Endometrial microvascular endothelial cells (primary cell): ENCODE results near the gene ZBTB17. TPM values are rescaled to one million over a fixed set of nuclear protein-coding genes. Genes with fewer than 3 reads are reported as not detected.
"Not testable (repeated sequence)": the region's sequence is repeated elsewhere in the genome, so short reads cannot be mapped to it uniquely, and the experiment has no call there.

Source experiments
- in situ Hi-C: cut with HindIII; loops from 2 replicates; pipeline ENCODE4 v1.10.0; 2017; ENCODE audit warnings: low sequenced_read_pairs, low pct_unique_long_range_greater_than_20kb; ENCODE audit errors: inconsistent ontology term
- total RNA-seq: library from RNA; depleted of rRNA; stranded (reverse); fragments of >200 nt; gene quantifications from one replicate; pipeline ENCODE4 v1.2.3, GENCODE V29; 2015; ENCODE audit errors: inconsistent ontology term

ZBTB17 gene
- total RNA-seq, 1 donor from 2014 or later = 26.5 TPM

- in situ Hi-C loops = no loop called here
Measured at GRCh38 chr1:15992582-15993500, 16.9 kb upstream of the ZBTB17 start.

DNA sequence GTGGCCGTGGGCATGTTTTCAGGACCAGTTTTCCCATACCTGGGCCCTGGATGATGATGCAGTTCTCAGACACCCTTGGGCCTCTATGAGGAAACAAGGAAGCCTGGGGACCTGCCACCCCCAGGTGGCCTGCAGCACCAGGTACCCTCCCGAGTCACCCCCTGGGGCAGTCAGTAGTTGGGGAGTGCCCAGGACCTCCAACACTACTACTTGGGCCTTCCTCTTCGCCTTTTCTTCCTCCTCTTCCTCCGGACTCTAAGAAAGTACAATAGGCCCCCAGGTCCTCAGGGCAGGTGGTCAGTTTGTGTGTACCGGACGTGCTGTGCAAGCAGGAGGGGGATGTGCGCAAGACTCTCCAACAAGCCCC lies 16.3 kb upstream of the ZBTB17 start:
- in situ Hi-C loops = no loop called here

- in situ Hi-C loops = no loop called here
Measured at GRCh38 chr1:15991427-15992186, 15.7 kb upstream of the ZBTB17 start.

- in situ Hi-C loops = no loop called here
Measured at GRCh38 chr1:15989776-15990175, 13.9 kb upstream of the ZBTB17 start.

DNA sequence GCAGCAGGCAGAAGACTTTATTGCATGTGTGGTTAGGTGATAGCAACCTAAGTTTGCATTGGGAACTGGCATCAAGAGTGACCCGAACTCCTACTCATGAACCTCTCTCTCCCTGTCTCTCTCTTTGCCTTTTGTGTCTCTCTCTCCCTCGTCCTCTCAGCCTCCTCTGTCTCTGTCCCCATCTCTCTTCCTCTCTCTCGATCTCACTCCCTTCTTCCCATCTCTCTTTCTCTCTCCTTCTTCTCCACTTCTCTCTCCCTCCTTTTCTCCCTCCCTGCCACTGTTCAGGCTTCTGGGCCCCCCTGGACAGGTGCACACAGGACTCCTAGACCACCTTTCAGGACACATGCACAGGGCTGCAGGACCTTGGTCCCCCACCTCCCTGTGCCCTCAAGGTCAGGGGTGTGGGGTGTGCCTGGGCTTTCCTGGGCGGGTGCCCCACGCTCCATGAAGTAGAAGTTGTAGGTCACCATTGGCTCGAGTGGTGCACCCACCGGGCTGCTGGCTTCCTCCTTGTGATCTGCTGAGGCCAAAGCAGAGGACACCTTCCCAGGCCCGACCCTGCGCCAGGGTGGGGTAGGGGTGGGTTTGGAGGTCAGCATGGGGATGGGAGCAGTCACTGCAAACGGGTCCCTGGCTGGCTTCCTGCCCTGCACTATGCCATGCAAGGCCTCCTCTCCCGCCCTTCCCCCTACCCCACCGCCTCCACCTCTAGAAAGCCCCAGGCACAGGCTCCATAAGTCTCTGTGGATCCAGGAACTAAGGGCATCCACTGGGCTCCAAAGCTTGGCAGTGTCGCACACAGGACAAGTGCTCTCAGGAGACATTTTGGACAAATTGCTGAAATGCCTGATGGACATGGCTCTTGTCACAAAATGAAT lies 13.2 kb upstream of the ZBTB17 start:
- in situ Hi-C loops = no loop called here

GRCh38 chr1:15985611-15986297 lies 9.9 kb upstream of the ZBTB17 start:
- in situ Hi-C loops = no loop called here

GRCh38 chr1:15983275-15983674 lies 7.4 kb upstream of the ZBTB17 start:
- in situ Hi-C loops = no loop called here

DNA sequence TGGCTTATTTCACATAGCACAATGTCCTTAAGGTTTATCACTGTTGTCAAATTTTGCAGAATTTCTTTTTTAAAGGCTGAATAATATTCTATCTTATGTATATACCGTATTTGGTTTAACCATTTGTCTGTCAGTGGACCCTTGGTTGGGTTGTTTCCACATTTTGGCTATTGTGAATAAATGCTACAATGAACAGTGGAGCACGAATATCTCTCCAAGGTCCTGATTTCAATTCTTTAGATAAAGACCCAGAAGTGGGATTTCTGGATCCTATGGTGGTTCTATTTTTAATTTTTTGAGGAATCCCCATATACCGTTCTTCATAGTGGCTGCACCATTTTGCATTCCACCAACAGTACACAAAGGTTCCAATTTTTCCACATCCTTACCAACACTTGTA lies 5.8 kb upstream of the ZBTB17 start:
- in situ Hi-C loops = no loop called here

DNA sequence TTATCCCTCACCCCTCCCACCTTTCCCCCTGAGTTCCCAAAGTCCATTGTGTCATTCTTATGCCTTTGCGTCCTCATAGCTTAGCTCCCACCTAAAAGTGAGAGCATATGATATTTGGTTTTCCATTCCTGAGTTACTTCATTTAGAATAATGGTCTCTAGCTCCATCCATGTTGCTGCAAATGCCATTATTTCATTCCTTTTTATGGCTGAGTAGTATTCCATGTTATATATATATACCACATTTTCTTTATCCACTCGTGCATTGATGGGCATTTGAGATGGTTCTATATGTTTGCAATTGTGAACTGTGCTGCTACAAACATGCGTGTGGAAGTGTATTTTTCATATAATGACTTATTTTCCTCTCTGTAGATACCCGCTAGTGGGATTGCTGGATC lies 2.0 kb upstream of the ZBTB17 start:
- in situ Hi-C loops = not testable (repeated sequence)

DNA sequence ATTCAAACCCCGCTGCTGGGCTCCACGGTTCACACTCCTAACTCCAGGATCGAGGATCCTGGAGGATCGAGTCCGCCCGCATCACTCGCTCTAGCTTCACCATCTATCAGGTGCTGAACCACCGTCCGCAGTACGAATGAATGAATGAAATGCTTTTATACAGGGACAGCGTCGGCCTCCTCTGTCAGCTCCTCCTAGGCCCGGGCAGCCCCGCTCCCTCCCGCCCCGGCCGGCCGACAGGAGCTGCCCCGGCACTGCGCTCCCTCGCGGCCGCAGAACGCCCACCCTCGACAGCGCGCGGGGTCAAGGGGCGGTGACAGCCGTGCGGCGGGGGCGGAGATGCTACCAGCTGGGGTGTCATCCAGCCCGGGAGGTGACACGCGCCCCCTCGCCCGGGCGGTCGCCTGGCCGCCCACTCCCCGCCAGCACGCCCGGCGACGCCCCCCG lies 520 bp downstream of the ZBTB17 start:
- in situ Hi-C loops = no loop called here

GRCh38 chr1:15974855-15975254 lies 1.0 kb downstream of the ZBTB17 start:
- in situ Hi-C loops = no loop called here

DNA sequence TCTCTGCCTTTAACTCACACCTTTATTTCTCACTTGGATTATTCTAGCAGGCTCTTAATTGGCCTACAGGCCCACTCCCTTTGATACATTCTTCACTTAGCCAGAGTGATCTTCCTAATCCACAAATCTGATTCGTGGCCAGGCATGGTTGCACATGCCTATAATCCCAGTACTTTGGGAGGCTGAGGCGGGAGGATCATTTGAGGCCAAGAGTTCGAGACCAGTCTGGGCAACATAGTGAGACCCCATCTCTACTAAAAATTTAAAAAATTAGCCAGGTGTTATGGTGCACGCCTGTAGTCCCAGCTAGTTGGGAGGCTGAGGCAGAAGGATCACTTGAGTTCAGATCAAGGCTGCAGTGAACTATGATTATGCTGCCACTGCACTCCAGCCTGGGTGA lies 2.1 kb downstream of the ZBTB17 start:
- in situ Hi-C loops = no loop called here

DNA sequence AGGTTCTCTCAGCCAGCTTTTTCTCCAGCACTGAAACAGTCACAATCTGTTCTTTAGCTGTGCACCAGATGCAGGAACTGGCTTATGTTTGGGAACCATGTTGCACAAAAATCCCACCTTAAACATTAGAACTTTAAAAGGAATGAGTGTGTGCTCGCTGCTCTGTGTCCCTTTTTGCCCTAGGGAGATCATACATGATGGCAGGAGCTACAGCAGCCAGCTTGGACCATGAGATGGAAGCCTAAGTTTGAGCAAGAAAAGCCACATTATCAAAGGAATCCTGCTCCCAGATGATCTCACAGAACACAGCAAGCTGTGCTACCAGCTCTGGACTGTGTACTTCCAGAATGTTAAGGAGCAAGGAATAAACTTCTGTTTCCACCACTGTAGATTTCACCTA lies 3.5 kb downstream of the ZBTB17 start:
- in situ Hi-C loops = no loop called here

DNA sequence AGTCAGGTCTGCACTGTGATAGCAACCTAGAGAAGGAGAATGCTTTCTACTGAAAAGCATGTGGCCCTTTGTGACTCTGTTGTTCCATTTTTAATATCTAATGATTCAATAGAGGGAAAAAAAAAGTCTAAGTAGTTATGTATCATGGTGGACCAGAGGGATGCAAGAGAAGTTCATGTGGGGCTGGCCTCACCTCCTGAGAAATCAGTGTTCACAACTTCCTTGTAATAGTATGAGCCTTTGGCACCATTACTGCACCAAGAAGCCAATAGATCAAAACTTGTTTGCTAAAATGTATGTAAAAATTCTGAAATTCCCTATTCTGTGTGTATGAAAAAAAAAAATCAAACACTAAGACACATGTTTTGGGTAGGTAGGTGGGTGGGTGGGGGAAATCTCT lies 5.0 kb downstream of the ZBTB17 start:
- in situ Hi-C loops = no loop called here

DNA sequence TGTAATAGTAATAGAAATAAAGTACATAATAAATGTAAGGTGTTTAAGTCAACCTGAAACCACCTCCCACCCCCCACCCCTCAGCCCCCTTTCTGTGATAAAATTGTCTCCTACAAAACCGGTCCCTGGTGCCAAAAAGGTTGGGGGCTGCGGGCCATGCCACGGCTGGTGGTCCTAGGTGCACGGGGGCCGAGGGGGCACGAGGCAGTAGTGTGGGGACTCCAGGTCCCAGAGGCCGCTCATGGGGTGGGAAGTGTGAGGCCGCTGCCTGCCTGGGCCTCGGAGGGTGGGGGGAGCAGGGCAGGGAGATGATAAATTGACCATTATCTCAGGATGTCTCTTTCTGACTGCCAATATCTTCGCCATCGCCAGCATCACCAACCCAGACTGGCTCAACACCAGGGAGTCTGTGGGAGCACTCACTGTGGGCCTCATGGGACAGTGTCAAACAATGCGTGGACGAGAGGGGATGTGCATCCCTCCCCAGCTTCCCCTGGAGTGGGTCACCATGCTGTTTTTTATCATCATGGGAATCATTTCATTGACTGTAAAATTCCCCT lies 6.5 kb downstream of the ZBTB17 start:
- in situ Hi-C loops = no loop called here

- in situ Hi-C loops = no loop called here
Measured at GRCh38 chr1:15968172-15968571, 7.7 kb downstream of the ZBTB17 start.

DNA sequence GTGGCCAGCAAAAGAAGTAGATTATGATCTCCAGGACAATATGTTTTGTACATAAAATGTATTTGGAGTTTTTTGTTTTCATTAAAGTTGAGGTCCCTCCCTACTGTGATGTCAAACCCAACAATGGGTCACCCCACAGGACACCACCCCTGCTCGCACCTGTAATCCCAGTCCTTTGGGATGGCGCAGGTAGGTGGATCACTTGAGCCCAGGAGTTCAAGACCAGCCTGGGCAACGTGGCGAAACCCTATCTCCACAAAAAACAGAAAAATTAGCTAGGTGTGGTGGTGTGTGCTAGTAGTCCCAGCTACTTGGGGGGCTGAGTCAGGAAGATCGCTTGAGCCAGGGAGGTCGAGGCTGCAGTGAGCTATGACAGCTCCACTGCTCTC lies 9.0 kb downstream of the ZBTB17 start:
- in situ Hi-C loops = no loop called here
